HEK293 (cell line): Measurements from ENCODE around the gene CIB1.

Source experiments
- CTCF ChIA-PET: fragments of 350-600 bp; formaldehyde crosslinking; extraction: SDS; loops from one replicate; lab custom pipeline; 2021; ENCODE audit warnings: antibody characterized with exemption; lab: Yijun Ruan, JAX
- POLR2A ChIA-PET: fragments of 300-600 bp; formaldehyde crosslinking; extraction: SDS; loops from one replicate; lab custom pipeline; 2020; ENCODE audit warnings: antibody characterized with exemption, inconsistent platforms; lab: Yijun Ruan, JAX
- H3K27ac ChIP-seq: fragments of 200-500 bp; sonication (Bioruptor generic); 2 replicates; pipeline ENCODE4 v1.5.1; 2014; ENCODE audit warnings: low read depth, low read length, control low read depth, inconsistent platforms; ENCODE audit errors: extremely low read depth
- H3K36me3 ChIP-seq, 2 experiments: fragments of 200-500 bp in 1 of 2; sonication (Bioruptor generic) in 1 of 2; 1 replicate in 1 of 2; 2 replicates in 1 of 2; pipeline ENCODE4 v1.5.1; 2014 to 2017; ENCODE audit warnings: inconsistent platforms in 2 of 2, low read length in 2 of 2; ENCODE audit not compliant: control insufficient read depth in 2 of 2, insufficient read depth in 1 of 2
- H3K4me1 ChIP-seq: fragments of 200-500 bp; sonication (Bioruptor generic); 2 replicates; pipeline ENCODE4 v1.5.1; 2014; ENCODE audit warnings: mild to moderate bottlenecking, low read length, inconsistent platforms; ENCODE audit not compliant: control insufficient read depth, insufficient read depth
- H3K4me3 ChIP-seq: 2 replicates; pipeline ENCODE4 v1.5.1; 2011; ENCODE audit warnings: low read depth, mild to moderate bottlenecking, control low read depth, low read length, moderate library complexity
- H3K9me3 ChIP-seq: fragments of 200-500 bp; sonication (Bioruptor generic); 2 replicates; pipeline ENCODE4 v1.5.1; 2014; ENCODE audit warnings: low read depth, low read length, inconsistent platforms; ENCODE audit not compliant: control insufficient read depth, insufficient read depth
- AEBP2 ChIP-seq: fragments of 450-650 bp; formaldehyde crosslinking; IDR thresholded peaks from 2 replicates; pipeline ENCODE4 v1.5.1; 2016; ENCODE audit warnings: missing biosample characterization, missing genetic modification characterization, borderline replicate concordance
- HOXA7 ChIP-seq: sonication (generic); formaldehyde crosslinking; IDR thresholded peaks from 2 replicates; pipeline ENCODE4 v1.8.1; 2022; ENCODE audit warnings: missing genetic modification reagents, borderline replicate concordance
- HOXC10 ChIP-seq: sonication (generic); formaldehyde crosslinking; IDR thresholded peaks from 2 replicates; pipeline ENCODE4 v1.8.1; 2023; ENCODE audit warnings: mild to moderate bottlenecking, missing genetic modification reagents
- HOXD13 ChIP-seq: sonication (generic); formaldehyde crosslinking; IDR thresholded peaks from 2 replicates; pipeline ENCODE4 v1.8.0; 2022; ENCODE audit warnings: missing genetic modification reagents, borderline replicate concordance
- KLF1 ChIP-seq: fragments of 450-650 bp; formaldehyde crosslinking; IDR thresholded peaks from 2 replicates; pipeline ENCODE4 v1.5.1; 2016; ENCODE audit warnings: missing biosample characterization, missing genetic modification characterization
- SP2 ChIP-seq: fragments of 450-650 bp; formaldehyde crosslinking; IDR thresholded peaks from 2 replicates; pipeline ENCODE4 v1.5.1; 2016; ENCODE audit warnings: missing biosample characterization, missing genetic modification characterization
- ZBTB1 ChIP-seq: fragments of 450-650 bp; formaldehyde crosslinking; IDR thresholded peaks from 2 replicates; pipeline ENCODE4 v1.5.1; 2016; ENCODE audit warnings: missing biosample characterization, missing genetic modification characterization
- ZBTB26 ChIP-seq: fragments of 450-650 bp; formaldehyde crosslinking; optimal IDR thresholded peaks from 2 replicates; pipeline ENCODE3; 2016; ENCODE audit warnings: missing biosample characterization, mild to moderate bottlenecking, missing genetic modification characterization
- ZBTB49 ChIP-seq: fragments of 450-650 bp; formaldehyde crosslinking; IDR thresholded peaks from 2 replicates; pipeline ENCODE4 v1.5.1; 2016; ENCODE audit warnings: missing biosample characterization, missing genetic modification characterization, low read depth
- ZBTB8A ChIP-seq: fragments of 450-650 bp; formaldehyde crosslinking; IDR thresholded peaks from 2 replicates; pipeline ENCODE4 v1.5.1; 2016; ENCODE audit warnings: missing biosample characterization, missing genetic modification characterization
- ZNF121 ChIP-seq: fragments of 450-650 bp; formaldehyde crosslinking; IDR thresholded peaks from 2 replicates; pipeline ENCODE4 v1.5.1; 2016; ENCODE audit warnings: missing biosample characterization, missing genetic modification characterization
- ZNF157 ChIP-seq: fragments of 450-650 bp; formaldehyde crosslinking; IDR thresholded peaks from 2 replicates; pipeline ENCODE4 v1.5.1; 2016; ENCODE audit warnings: missing biosample characterization, missing genetic modification characterization
- ZNF362 ChIP-seq: fragments of 450-650 bp; formaldehyde crosslinking; IDR thresholded peaks from 2 replicates; pipeline ENCODE4 v1.5.1; 2016; ENCODE audit warnings: missing biosample characterization, missing genetic modification characterization
- ZNF423 ChIP-seq: fragments of 450-650 bp; formaldehyde crosslinking; IDR thresholded peaks from 2 replicates; pipeline ENCODE4 v1.5.1; 2016; ENCODE audit warnings: missing biosample characterization, missing genetic modification characterization
- ZNF473 ChIP-seq: fragments of 450-650 bp; formaldehyde crosslinking; IDR thresholded peaks from 2 replicates; pipeline ENCODE4 v1.5.1; 2017; ENCODE audit warnings: missing biosample characterization, missing genetic modification characterization
- ZNF548 ChIP-seq: fragments of 450-650 bp; formaldehyde crosslinking; IDR thresholded peaks from 2 replicates; pipeline ENCODE4 v1.5.1; 2016; ENCODE audit warnings: missing biosample characterization, missing genetic modification characterization
- ZNF600 ChIP-seq: fragments of 450-650 bp; formaldehyde crosslinking; IDR thresholded peaks from 2 replicates; pipeline ENCODE4 v1.5.1; 2016; ENCODE audit warnings: missing biosample characterization, missing genetic modification characterization
- ZNF776 ChIP-seq: fragments of 450-650 bp; formaldehyde crosslinking; IDR thresholded peaks from 2 replicates; pipeline ENCODE4 v1.5.0; 2017; ENCODE audit warnings: missing biosample characterization, missing genetic modification characterization, borderline replicate concordance
- ZNF777 ChIP-seq: fragments of 450-650 bp; formaldehyde crosslinking; IDR thresholded peaks from 2 replicates; pipeline ENCODE4 v1.5.1; 2017; ENCODE audit warnings: missing biosample characterization, missing genetic modification characterization, borderline replicate concordance
- ZNF785 ChIP-seq: fragments of 450-650 bp; formaldehyde crosslinking; IDR thresholded peaks from 2 replicates; pipeline ENCODE4 v1.5.1; 2016; ENCODE audit warnings: missing biosample characterization, missing genetic modification characterization

CIB1 gene

GRCh38 chr15:90249203-90249863 is 15.6 kb upstream of the CIB1 start, which contains the start of gene TTLL13 (continued):
- TF ChIP-seq ZNF600 (tag by site-specific recombination) (no peak; the same call in 1 of the 2 replicates), AEBP2 (tag by site-specific recombination) (no peak), SP2 (tag by site-specific recombination) (peak; percentile 89), ZNF157 (tag by site-specific recombination) (no peak), ZNF548 (no peak), ZNF785 (tag by site-specific recombination) (no peak), ZBTB8A (tag by site-specific recombination) (peak; percentile 25; the same call in 1 of the 2 replicates), ZNF423 (tag by site-specific recombination) (no peak), HOXA7 (no peak), ZBTB26 (tag by site-specific recombination) (peak; percentile 59)

GRCh38 chr15:90248789-90249202 is 15.1 kb upstream of the CIB1 start:
- no peaks in the 10 kb centered on the region for H3K9me3 ChIP-seq
- no peaks in the 10 kb centered on the region for H3K36me3 ChIP-seq
- H3K27ac ChIP-seq = no peak overlapping the region
- H3K4me1 ChIP-seq = no peaks in the 10 kb centered on the region; the same call in 1 of the 2 replicates
- CTCF ChIA-PET = interaction anchor here (0.7 to 2.0 kb wide), 5 partner anchors 16 to 106 kb away, joined by 3 to 9 read pairs (median 5); partner anchors contain the start of gene CIB1
- TF ChIP-seq HOXC10 (CRISPR knock-in tag) (no peak), ZNF362 (peak; percentile 73), HOXD13 (CRISPR knock-in tag) (no peak), KLF1 (tag by site-specific recombination) (no peak), ZNF776 (tag by site-specific recombination) (no peak), ZNF473 (no peak), ZNF777 (tag by site-specific recombination) (0 out of 2 replicates have a peak, but pooled peaks have one; percentile 45), ZNF121 (tag by site-specific recombination) (peak; percentile 99), ZBTB49 (no peak), ZBTB1 (no peak)
- POLR2A ChIA-PET = interaction anchor here (0.6 to 2.4 kb wide), 18 partner anchors 8 to 682 kb away, joined by 3 to 38 read pairs (median 3); partner anchors contain the start of genes CIB1, GDPGP1, IDH2 and IQGAP1
- H3K4me3 ChIP-seq = no peak overlapping the region
